ENCODE measurements around the gene ELMOD1.

ELMOD1 gene

DNA sequence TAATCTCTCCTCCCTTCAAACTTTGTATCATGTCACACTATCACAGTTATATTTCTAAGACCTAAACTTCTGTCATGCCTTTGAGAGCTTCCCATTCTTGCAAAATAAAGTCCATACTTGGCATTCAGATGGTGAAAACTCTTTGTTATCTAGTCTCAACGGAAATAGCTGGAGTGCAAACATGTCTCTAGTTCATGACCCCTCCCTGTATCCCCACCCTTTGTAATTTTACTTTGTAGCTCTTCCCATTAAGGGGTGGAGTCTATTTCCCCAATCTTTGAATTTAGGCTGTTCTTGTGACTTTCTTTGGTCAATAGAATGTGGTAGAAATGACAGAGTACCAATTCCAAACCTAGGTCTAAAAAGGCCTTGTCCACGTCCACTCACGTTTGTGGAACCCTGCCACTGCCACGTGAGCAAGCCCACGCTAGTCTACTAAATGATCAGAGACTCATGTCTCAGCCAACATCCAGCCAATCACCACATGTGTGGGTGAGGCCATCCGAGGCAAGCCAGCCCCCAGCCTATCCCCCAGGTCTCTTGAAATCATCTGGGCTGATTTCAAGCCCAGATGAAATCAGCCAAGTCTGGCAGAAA lies 97.5 kb downstream of the ELMOD1 start:
- no peak for DNase-seq (ENCODE audit: low read depth in 2 of 2)

DNA sequence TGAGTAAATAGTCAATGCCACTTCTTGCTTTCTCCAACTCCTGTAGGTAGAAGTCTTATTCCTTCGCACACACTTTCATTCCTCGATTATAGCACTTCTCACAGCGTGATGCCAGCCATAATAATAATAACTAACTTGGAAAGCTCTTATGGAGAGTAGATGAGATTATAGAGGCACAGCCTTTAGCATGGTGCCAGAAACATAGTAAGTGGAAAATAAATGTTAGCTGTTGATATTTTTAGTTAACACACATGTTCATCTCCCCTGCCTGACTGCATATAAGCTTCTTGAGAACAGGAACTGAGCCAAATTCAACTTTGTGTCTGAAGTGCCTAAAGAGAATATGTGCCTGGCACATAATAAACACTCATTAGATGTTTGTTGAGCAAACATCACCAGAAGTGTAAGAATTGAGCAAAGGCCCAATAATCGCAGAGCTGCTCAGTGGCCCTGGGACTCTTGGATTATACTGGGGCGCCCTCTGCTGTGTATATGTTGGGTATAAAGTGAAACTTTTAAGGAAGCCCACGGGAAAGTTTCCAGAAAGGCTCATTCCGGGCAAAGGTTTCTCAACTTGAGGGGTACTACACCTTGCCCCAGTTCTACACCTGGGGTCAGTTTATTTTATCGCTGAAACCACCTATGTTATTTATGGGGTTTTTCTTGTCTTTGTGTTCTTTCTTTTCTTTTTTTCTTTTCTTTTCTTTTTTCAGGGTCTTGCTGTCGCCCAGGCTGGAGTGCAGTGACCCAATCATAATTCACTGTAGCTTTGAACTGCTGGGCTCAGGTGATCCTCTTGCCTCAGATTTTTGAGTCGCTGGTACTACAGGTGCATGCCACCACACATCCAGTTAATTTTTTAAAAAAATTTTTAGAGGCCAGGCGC lies 98.6 kb downstream of the ELMOD1 start:
- DNase-seq (ENCODE audit: low read depth in 2 of 2): peak; percentile 43 to 44

DNA sequence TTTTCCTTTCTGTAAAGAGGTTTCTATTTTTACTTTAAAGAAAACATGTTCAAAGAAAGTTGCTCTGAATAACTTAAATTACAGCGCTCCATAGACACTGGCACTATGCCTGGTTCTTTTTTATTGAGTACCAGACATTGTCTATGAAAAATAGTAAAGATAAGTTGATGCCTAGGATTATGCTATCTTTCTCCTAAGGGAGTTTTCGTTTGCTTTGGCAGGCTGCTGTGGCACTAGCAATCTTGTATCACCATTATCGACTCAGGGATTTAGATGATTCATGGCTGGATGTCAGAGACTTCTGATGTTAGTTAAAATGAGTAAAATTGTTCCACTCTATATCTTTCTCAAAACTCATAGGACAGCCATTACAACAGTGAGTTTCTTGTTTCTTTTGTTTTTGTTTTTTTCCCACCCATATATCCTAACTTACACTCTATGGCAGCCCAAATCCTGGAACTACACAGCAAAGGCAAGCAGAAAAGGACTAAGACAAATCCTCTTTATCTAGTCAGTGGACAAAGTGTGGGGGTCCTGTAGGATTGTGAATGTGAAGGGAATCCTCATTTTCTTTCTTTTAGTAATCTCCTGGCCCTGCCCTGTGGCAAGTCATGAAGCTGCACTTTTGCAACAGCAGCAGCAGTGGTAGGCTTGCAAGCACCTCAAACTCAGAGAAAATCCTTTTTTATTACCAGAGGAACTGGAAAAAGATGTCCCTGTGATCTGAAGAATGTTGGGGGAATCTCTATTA lies 100.2 kb downstream of the ELMOD1 start:
- peak; percentile 20 to 28 for DNase-seq (ENCODE audit: low read depth in 2 of 2)

DNA sequence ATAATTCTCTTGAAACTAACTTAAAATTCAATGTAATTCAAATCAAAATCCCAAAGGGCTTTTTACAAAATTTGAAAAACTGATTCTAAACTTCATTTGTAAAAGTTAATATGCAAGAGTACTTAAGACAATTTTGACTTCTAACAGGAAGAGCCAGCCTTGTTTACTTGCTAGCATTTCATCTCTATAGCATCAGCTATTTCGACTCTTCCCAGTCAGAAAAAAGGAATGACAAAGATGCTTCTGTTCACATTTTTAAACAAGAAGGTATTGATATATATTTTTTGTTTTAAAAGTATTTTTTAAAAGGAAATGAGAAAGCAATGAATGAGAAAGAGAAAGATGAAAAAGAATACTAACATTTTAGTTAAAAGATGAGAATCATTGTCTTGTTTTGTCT lies 104.5 kb downstream of the ELMOD1 start:
- peak in 1 of 2 experiments; percentile 8 for DNase-seq (ENCODE audit: low read depth in 2 of 2)

DNA sequence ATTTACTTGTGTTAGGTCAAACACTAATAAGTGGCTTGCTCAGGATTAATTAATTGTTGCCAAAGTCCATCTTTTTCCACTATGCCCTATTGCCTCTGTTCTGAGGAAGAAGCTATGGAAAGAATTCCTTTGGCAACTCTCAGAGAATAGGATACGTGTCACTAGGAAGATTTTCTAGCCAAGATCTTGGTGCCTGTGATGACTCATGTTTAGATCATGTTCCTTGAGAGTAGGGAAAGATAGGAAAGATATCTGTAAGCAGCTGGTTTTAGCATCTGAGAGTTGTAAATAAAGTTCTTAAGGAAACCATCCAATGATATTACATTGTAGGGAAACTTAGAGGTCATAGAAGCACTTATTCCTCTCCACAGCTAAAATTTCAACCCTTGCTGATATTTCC lies 105.2 kb downstream of the ELMOD1 start:
- peak; percentile 92 to 93 for DNase-seq (ENCODE audit: low read depth in 2 of 2)

DNA sequence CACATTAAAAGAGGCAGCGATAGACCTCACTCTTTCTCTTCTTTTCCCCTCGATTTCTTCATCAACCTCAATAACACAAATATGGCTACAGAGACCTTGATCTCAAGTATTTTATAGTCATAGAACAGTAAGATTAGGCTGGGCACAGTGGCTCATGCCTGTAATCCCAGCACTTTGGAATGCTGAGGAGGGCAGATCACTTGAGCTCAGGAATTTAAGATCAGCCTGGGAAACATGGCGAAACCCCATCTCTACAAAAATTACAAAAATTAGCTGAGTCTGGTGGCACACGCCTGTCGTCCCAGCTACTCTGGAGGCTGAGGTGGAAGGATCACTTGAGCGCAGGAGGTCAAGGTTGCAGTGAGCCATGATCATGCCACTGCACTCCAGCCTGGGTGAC lies 106.3 kb downstream of the ELMOD1 start:
- DNase-seq (ENCODE audit: low read depth in 2 of 2): no peak

DNA sequence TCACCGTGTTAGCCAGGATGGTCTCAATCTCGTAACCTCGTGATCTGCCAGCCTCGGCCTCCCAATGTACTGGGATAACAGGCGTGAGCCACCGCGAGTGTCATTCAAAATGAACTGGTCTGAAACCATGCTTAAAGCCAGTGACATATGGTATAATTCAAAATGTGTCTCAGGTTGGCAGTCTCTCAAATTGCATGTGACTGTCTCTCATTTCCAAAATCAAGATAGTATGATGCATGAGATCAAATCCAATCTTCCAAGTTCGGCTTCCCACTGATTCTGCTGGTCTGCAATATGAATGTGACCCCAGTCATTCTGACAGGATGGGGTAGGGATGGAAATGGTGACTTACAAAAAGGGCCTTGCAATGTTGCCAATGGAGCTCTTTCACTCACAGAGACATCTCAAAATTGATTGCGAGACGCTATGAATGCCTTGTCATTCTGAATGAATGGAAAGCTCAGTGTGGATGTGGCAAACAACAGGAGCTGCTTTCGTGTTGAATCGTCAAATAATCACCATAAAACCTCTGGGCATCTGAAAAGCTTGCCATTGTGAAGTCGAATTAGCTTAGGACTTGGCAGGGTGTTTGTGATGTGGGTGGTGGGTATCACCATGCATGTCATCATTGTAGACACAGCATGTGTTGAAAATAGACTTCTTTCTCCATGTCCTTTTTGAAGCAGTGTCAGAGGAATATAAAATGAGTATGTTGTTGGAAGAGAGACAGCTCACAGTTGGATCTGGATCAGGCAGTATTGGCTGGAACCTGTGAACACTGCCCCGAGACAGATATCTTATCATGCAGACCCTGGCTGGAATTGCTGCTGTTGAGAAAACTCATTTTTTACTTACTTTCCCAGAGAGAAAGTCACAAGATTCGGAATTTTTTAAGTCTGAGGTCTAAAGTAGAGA lies 108.7 kb downstream of the ELMOD1 start:
- no peak for DNase-seq (ENCODE audit: low read depth in 2 of 2)

DNA sequence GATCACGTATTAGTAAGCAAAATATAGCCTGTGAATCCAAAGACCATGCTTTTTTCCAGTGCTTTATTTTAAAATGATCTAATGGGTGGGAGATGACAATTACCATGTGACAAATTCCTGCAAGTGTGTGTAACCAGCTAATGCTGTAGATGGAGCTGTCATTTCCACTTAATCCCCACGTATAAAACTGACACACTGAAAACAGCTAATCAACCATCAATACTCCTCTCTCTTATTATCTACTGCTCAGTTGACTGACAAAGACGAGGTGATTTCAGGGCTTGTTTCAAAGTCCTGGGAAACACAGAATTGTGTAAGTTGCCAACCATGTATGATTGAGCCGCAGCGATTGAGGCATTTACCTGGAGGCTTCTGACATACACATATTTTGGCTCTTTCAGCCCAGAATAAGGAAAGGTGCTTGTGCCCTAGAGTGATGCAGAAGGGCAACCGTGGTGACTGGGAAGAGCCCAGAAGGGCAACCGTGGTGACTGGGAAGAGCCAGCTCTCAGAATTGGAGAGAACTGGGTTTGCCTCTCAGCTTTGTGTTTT lies 111.2 kb downstream of the ELMOD1 start:
- no peak for DNase-seq (ENCODE audit: low read depth in 2 of 2)

DNA sequence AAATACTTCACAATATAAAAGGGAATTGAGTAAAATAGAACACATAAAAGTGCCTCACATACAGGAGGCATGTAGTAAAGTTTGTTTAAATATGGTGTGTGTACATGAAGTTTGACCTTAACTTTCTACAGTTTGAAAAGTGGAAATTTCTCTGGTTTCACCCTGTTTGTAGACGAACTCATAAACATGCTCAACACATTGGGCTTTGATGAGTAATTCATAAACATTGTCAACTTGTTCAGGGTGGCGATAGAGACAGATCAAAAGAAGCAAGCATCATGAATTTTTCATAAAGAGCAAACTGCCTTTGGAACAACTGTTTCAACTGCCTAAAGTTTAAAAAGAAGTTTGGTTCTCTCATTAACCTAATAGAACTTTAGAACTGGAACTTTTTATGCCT lies 111.8 kb downstream of the ELMOD1 start:
- DNase-seq (ENCODE audit: low read depth in 2 of 2): no peak

DNA sequence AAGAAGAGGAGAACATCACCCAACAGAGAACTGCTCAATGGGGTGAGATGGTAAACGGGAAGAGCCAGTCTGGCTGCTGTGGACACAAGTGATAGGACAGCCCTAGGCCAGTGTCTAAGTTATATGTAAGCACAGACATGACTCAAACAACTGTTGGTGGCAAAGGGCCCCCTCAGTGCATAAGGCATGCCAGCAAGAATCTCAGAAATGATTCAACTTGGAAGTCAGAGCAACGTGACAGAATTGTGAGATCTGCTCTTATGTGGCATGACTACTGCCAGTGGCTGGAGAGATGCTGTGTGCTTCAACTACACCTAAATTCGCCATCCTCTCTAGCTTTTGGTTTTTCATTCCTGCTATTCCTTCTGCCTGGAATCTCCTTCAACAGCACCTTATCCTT lies 113.5 kb downstream of the ELMOD1 start:
- DNase-seq (ENCODE audit: low read depth in 2 of 2): no peak

DNA sequence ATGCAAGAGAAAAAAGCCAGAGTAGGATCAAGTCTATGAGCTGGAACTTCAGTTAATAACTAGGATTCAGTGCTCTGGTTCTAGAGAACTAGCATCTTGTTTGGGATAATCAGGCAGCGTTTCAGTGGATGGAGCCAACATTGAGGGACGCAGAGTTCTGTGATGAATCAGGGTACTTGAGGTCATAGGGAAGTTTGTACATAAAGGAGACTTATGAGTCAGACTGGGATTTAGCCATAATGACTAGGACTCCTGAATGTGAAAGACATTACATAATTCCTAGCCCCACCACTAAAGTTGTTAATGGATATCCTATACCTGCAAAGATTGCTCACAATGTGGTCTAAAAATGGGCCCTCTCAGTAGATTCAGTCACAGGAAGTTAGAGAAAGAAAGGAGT lies 114.1 kb downstream of the ELMOD1 start:
- DNase-seq (ENCODE audit: low read depth in 2 of 2): peak; percentile 70 to 71

DNA sequence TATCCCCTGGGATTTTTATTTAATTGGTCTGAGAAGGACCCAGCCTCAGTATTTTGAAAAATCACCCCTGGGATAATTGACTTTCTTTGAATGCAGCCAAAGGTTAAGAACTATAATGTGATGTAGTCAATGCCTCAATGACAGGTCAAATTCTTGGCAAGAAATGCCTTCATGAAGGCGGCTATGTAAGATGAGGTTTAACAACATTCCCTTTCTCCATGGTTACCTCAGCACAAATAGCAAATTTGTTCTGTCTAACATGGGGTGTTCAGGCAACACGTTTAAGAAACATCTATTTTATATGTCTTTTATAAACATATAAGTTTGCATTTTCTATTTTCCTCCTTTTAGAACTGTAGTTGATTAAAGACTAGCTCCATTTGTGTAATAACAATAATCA lies 115.6 kb downstream of the ELMOD1 start:
- DNase-seq (ENCODE audit: low read depth in 2 of 2): no peak

DNA sequence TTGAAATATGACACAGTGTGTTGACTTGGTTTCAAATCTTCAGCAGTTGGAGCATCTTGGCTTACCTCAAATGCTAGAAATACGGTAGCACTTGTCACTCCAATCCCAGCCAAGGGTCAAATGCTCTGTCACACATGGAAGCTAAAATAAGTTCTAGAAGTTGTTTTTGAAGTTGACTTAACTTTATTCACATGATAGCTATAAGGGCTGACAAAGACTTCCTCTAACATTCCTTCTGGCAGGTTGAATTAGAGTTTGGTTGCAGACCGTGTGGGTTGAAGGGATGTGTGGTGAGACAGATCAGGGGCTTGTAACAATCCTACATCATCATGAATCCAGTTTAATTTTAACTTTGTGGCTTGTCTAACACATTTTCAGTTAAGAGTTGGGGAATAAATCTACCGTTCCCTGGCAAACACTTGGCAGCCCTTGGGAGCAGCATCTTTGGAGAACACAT lies 116.3 kb downstream of the ELMOD1 start:
- DNase-seq (ENCODE audit: low read depth in 2 of 2): no peak

DNA sequence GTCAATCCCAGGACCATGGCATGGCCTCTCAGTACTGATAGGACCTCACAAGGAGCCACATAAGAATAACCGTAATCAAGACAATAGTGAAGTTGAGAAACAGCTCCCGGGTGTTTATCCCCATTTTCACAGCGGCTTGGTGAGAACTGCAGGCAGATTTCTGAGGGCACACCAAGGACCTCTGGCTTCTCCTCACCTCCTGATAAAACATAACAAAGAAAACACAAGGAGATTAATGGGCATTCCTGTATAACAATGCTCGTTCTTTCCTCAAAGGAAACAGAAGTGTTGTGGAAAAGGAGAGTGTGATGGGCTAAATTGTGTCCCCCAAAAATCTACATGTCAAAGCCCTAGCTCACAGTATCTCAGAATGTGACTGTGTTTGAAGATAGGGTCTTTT lies 116.9 kb downstream of the ELMOD1 start:
- no peak for DNase-seq (ENCODE audit: low read depth in 2 of 2)

DNA sequence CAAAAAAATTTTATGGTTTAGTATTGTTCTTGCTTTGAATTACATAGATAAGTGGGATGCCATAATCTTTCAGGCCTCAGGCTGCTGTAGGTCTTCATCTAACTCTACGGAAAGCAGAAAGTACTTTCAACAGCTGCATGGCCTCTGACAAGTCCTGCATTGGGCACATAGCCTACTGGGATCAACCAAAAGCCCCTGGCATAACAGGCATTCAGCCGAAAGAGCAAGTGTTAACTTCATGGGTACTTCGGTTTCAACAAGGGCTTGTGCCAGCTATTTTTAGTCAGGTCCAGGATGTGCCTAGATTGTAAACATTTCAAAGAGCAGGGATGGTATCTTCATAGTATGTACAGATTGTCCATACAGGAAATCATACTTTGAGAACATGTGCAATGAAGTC lies 117.8 kb downstream of the ELMOD1 start:
- no peak for DNase-seq (ENCODE audit: low read depth in 2 of 2)

DNA sequence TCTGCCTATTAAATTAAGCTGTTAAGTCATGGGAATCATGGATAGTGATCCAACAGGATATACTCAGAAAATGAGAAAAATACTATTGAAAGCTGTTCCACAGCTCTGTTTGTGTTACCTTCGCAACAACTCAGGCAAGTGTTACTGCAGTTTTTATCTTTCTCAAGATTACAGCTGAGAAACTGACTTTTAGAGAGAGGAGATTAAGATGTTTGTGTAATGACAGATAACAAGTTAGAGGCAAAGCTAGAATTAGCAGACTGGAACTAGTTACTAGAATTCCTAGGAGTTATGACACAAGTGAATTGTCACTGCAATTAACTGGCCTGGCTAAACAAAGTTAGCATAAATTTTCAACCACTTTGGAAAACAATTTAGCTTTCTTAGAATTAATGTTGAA lies 119.4 kb downstream of the ELMOD1 start:
- no peak for DNase-seq (ENCODE audit: low read depth in 2 of 2)

DNA sequence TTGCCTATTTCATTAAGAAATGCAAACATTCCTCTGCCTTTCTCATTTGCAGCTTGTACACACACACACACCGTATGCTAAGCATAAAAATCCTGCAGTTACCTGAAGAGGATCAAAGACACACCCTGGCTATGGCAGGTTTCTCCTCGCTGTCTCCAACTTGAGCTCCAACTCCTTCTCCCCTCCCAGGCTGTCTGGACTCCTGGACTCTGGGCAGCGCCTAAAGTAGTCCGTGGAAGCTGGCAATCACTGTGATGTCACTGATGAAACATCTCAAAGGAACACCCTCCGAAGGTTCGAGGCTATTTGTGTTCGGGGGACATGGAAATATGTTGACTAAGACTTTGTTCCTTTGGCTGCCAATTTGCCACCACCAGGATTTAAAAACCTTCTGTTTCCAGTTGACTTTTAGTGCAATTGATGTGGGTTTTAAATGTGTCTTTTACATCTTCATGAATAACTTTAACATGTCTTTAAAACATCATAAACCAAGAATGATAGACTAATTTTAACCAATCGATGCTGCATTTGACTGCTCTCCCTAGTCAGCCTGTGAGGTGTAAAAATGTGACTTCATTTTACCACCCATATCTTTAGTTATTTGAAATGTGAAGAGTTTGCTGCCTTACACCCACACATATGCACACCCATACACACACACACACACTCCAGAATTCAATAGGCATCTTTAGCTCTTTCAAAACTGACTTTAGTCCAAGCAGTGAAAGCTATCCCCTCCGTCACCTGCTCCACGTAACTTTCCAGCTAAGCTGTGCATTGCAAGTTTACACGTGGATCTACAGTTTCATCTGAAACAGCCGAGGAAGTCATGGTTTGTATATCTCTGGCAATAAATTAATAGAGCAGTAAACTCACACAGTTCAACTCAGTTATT lies 121.2 kb downstream of the ELMOD1 start, which contains the start of gene SLN:
Gene SLN, minus strand, starts transcription at position 196 of the 895 bp plus-strand sequence.
- DNase-seq (ENCODE audit: low read depth in 2 of 2): no peak

DNA sequence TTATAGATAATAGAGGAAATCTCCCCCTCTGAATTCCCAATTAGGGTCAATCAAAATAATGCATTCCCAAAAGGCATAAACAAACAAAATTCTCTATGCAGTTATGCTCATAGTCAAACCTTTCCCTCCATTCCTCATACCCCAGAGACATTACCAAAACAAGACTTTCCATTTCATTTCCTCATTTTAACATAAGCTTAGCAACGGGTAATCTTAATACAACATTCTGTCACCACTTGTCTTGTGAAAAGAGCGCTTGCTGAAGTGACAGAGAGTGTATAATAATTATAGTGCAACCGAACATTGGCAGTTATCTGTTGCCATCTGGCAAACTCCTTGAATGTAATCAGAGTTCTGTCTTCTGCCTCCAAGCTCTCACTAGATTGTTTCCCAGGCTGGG lies 122.1 kb downstream of the ELMOD1 start:
- DNase-seq (ENCODE audit: low read depth in 2 of 2): no peak

Data from fibroblast of skin of left quadriceps (primary cell).